Upper lobe of left lung (tissue), 6 donors: ENCODE measurements around the gene DIMT1. TPM values are rescaled to one million over a fixed set of nuclear protein-coding genes. Genes with fewer than 3 reads are reported as not detected.

ENCODE experiments used
- ATAC-seq, 2 donors: fragments of 200-7000 bp; cut with Tn5 transposase; one replicate each; pipeline ENCODE4 v1.9.1; 2022; ENCODE audit warnings: mild to moderate bottlenecking in 2 of 2, moderate library complexity in 2 of 2; ENCODE audit not compliant: low FRiP score in 2 of 2
- DNase-seq, 2 donors: peaks; one replicate each; pipeline ENCODE4 v3.0.0-alpha.2; 2019 to 2020
- H3K27ac ChIP-seq, 4 donors: fragments of 200-600 bp; sonication (generic); one replicate each; pipeline ENCODE4 v1.5.1; 2016 to 2019
- H3K27me3 ChIP-seq, 4 donors: fragments of 200-600 bp; sonication (generic); one replicate each; pipeline ENCODE4 v1.5.1; 2017 to 2019
- H3K36me3 ChIP-seq, 4 donors: fragments of 200-600 bp; sonication (generic); one replicate each; pipeline ENCODE4 v1.5.1; 2016 to 2019
- H3K4me1 ChIP-seq, 4 donors: fragments of 200-600 bp; sonication (generic); one replicate each; pipeline ENCODE4 v1.5.1; 2018 to 2019
- H3K4me3 ChIP-seq, 4 donors: fragments of 200-600 bp; sonication (generic); one replicate each; pipeline ENCODE4 v1.5.1; 2017 to 2019; ENCODE audit warnings: mild to moderate bottlenecking in 2 of 4, moderate library complexity in 1 of 4
- H3K9me3 ChIP-seq, 4 donors: fragments of 200-600 bp; sonication (generic); one replicate each; pipeline ENCODE4 v1.5.1; 2018 to 2019
- EP300 ChIP-seq, 4 donors: sonication (generic); formaldehyde crosslinking; IDR thresholded peaks; one replicate each; pipeline ENCODE4 v1.5.1; 2017; ENCODE audit warnings: antibody characterized with exemption in 4 of 4, control low read depth in 2 of 4
- POLR2A ChIP-seq, 4 donors: fragments of 450-650 bp; IDR thresholded peaks; one replicate each; pipeline ENCODE4 v1.5.1; 2016 to 2017; ENCODE audit warnings: antibody characterized with exemption in 4 of 4, mild to moderate bottlenecking in 2 of 4
- POLR2AphosphoS5 ChIP-seq, 2 donors: sonication (generic); formaldehyde crosslinking; IDR thresholded peaks; one replicate each; pipeline ENCODE4 v1.5.1; 2017; ENCODE audit warnings: antibody characterized with exemption in 2 of 2
- WGBS, 2 donors: methylation state at CpG; one replicate each; pipeline ENCODE4 v1.1.5; 2017 to 2018; 5-methylcytosine and 5-hydroxymethylcytosine counted together
- total RNA-seq, 6 donors: library from RNA; depleted of rRNA in 4 of 6; stranded (reverse); fragments of >200 nt in 4 of 6; gene quantifications; one replicate each; pipeline versions ENCODE4 v1.1.0 to v1.2.1, GENCODE V29; 2016 to 2021
- TF ChIP-seq, protein P1 (sequence below), 6 experiments: fragments of 450-650 bp in 4 of 6; fragments of 200-600 bp in 2 of 6; sonication (generic) in 2 of 6; IDR thresholded peaks; one replicate each; pipeline ENCODE4 v1.5.1; 2016 to 2019; ENCODE audit warnings: antibody characterized with exemption in 6 of 6
- donor health status: DM: no; HTN: no; CAD: no; lungs with moderate emphysema.
- donor health status: DM: no; HTN: yes; CAD: no; lungs with severe emphysema.

DIMT1 gene
- total RNA-seq, 6 donors from 2014 or later = 2.1 to 24.5 (median 13.0) TPM

DNA sequence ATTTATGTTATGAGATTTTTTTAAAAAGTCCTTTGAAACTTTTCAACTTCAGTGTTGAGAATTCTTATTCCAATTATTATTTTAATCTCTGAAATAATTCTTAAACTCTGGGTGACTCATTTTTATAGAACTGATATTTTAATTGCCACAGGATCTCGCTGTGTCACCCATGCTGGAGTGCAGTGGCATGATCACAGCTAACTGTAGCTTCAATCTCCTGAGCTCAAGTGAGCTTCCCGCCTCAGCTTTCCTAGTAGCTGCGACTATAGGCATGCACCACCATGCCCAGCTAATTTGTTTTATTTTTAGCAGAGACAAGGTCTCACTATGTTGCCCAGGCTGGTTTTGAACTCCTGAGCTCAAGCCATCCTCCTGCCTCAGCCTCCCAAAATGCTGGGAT lies 41.0 kb downstream of the DIMT1 start:
- TF ChIP-seq POLR2A (IDR thresholded peaks at IDR 0.05) (no peak), EP300 (IDR thresholded peaks at IDR 0.05) (no peak), POLR2AphosphoS5 (IDR thresholded peaks at IDR 0.05) (no peak)
- TF ChIP-seq, protein P1, sequence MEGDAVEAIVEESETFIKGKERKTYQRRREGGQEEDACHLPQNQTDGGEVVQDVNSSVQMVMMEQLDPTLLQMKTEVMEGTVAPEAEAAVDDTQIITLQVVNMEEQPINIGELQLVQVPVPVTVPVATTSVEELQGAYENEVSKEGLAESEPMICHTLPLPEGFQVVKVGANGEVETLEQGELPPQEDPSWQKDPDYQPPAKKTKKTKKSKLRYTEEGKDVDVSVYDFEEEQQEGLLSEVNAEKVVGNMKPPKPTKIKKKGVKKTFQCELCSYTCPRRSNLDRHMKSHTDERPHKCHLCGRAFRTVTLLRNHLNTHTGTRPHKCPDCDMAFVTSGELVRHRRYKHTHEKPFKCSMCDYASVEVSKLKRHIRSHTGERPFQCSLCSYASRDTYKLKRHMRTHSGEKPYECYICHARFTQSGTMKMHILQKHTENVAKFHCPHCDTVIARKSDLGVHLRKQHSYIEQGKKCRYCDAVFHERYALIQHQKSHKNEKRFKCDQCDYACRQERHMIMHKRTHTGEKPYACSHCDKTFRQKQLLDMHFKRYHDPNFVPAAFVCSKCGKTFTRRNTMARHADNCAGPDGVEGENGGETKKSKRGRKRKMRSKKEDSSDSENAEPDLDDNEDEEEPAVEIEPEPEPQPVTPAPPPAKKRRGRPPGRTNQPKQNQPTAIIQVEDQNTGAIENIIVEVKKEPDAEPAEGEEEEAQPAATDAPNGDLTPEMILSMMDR (IDR thresholded peaks at IDR 0.05) = no peak
- H3K36me3 ChIP-seq = peaks cover 0 to 76% (median 34%) of the 10 kb centered on the region in 4 donors
- no peaks in the 10 kb centered on the region for H3K27me3 ChIP-seq
- no peak overlapping the region for H3K27ac ChIP-seq
- 95 to 98% methylated on average over 3 of the region's 3 CpGs for WGBS, 2 donors
- ATAC-seq = no peak
- H3K4me1 ChIP-seq = no peaks in the 10 kb centered on the region
- DNase-seq = no peak
- H3K9me3 ChIP-seq = no peaks in the 10 kb centered on the region
- no peak overlapping the region for H3K4me3 ChIP-seq

DNA sequence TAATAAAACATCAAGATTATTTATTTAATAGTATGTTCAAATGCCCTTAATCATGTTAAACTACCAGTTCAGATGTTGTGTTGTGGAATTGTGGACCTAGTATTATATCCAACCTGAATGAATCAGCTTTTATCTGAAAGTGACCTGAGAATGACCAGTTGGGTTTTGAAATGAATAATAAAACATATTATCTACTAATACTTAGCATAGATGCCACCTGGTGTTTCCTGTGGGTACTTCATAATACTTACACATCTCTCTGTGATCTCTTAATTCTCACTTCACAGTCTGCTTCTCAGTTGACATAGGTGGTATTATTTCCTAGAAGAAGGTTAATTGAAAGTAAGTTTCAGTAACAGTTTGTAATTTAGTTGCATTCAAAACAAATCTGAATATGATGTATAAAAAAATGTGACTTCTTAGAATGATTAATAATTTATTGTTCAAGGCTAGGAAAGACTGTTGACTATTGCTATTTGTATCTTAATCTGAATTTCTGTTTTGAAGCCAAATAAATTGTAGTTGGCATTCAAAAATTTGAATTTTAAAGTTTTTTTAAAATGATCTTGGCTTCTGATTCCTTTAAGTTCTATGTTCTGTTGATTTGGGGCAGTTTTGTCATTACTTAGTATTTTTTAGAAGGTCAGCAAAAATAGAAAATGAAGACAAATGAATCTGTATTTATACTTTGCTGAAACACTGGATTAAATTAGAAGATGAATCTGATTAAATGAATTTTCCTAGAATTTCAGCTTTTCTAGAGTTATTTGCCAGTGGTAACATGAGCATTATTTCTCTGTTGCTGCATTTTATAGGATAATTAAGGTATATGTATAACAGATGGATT lies 49.5 kb downstream of the DIMT1 start:
- TF ChIP-seq EP300 (IDR thresholded peaks at IDR 0.05) = no peak
- TF ChIP-seq, protein P1 (IDR thresholded peaks at IDR 0.05) = peak; percentile 31 to 68 (median 56)
- no peak for TF ChIP-seq POLR2AphosphoS5 (IDR thresholded peaks at IDR 0.05)
- Histone ChIP-seq H3K4me1 (no peaks in the 10 kb centered on the region), H3K4me3 (no peak overlapping the region), H3K27me3 (no peaks in the 10 kb centered on the region), H3K27ac (no peak overlapping the region), H3K36me3 (peaks cover 3 to 78% (median 19%) of the 10 kb centered on the region in 4 donors), H3K9me3 (no peaks in the 10 kb centered on the region)
- peak in 1 of 2 donors; percentile 72 for ATAC-seq
- DNase-seq = no peak

DNA sequence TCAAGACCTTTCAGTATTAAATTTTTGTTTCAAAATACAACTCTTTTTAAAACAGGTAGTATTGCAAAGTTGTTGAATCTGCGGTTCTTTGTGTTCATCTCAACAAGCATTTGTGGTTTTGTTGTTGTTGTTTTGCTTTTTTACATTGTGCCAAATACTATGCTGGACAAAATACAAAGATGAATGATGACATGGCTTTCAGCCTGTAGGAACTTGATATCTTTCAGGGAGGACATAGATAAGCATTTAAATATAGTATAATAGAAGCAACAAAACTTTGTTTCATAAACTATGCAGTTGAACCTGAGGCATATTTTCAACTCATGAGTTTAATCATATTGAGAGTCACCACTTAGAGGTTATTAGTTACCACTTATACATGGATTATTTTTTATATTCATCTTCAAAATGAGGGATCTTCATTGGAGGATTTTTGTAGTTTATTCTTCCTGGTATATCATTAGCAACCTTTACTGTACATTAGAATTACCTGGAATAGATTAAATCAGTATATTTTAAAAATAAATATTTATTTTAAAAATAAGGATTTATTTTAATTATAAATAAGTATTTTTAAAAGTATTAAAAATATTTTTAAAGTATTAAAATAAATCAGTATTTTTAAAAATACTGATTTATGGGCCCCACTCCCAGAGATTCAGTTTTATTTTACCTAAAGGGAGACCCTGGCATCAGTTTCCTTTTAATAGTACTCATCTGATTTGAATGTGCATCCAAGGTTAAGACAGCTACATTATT lies 54.8 kb downstream of the DIMT1 start:
- ATAC-seq (no peak), DNase-seq (no peak)
- TF ChIP-seq POLR2AphosphoS5 (IDR thresholded peaks at IDR 0.05) (no peak), EP300 (IDR thresholded peaks at IDR 0.05) (no peak)
- no peak overlapping the region for H3K4me3 ChIP-seq
- peaks cover 3 to 41% (median 14%) of the 10 kb centered on the region in 4 donors for H3K36me3 ChIP-seq
- no peaks in the 10 kb centered on the region for H3K4me1 ChIP-seq
- WGBS, 2 donors = 97 to 98% methylated on average over 1 of the region's 1 CpG
- no peak overlapping the region for H3K27ac ChIP-seq
- H3K9me3 ChIP-seq = no peaks in the 10 kb centered on the region
- H3K27me3 ChIP-seq = no peaks in the 10 kb centered on the region

DNA sequence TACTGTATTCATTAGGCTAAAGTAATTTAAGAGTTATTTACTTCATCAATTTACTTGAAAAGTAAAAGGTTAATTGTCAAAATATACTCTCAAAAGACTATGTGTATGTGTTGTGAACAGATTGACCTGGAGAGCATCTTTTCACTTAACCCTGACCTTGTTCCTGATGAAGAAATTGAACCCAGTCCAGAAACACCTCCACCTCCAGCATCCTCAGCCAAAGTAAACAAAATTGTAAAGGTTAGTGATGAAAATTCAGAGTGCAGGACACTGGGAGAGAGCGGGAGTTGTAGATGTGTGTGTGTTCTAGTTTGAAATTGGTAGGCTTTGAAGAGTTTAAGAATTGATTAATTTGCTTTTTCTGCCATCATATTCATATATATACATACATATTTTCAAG lies 55.8 kb downstream of the DIMT1 start:
- H3K4me1 ChIP-seq = no peaks in the 10 kb centered on the region
- ATAC-seq (no peak), DNase-seq (no peak)
- H3K27ac ChIP-seq = no peak overlapping the region
- H3K27me3 ChIP-seq = no peaks in the 10 kb centered on the region
- 87 to 97% methylated on average over 1 of the region's 1 CpG for WGBS, 2 donors
- H3K36me3 ChIP-seq = peaks cover 3 to 34% (median 13%) of the 10 kb centered on the region in 4 donors
- TF ChIP-seq POLR2AphosphoS5 (IDR thresholded peaks at IDR 0.05) (no peak), POLR2A (IDR thresholded peaks at IDR 0.05) (no peak), EP300 (IDR thresholded peaks at IDR 0.05) (no peak)
- TF ChIP-seq, protein P1 (IDR thresholded peaks at IDR 0.05) = no peak
- no peaks in the 10 kb centered on the region for H3K9me3 ChIP-seq
- H3K4me3 ChIP-seq = no peak overlapping the region

DNA sequence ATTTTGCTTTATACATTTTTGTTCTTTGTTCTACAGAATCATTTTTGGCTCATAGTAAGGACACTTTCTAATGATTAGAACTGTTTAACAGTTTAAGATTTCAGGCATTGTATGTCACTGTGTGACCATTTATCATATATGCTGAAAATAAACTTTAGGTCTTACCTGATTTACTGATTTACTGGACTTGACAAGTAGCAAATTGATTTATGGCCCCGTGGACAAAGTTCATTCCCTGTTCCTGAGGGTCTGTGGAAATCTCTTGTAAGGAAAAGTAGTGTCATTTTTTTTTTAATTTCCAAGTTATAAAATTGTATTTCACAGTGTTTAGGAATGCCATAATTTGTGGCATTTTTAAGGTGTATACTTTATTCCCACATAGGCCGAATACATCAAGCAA lies 57.0 kb downstream of the DIMT1 start:
- no peak for DNase-seq
- no peaks in the 10 kb centered on the region for H3K27me3 ChIP-seq
- WGBS, 2 donors = 97% methylated on average over 2 of the region's 2 CpGs
- H3K27ac ChIP-seq = no peak overlapping the region
- no peak overlapping the region for H3K4me3 ChIP-seq
- ATAC-seq = no peak
- no peak for TF ChIP-seq POLR2A (IDR thresholded peaks at IDR 0.05)
- TF ChIP-seq, protein P1 (IDR thresholded peaks at IDR 0.05) = no peak
- peaks cover 3 to 23% (median 9%) of the 10 kb centered on the region in 4 donors for H3K36me3 ChIP-seq
- H3K4me1 ChIP-seq = no peaks in the 10 kb centered on the region
- H3K9me3 ChIP-seq = no peaks in the 10 kb centered on the region
